Renal cortical epithelial cell (primary cell): Measurements from ENCODE around the gene DPH6. TPM values are rescaled to one million over a fixed set of nuclear protein-coding genes. Genes with fewer than 3 reads are reported as not detected.
"Not testable (repeated sequence)": the region's sequence is repeated elsewhere in the genome, so short reads cannot be mapped to it uniquely, and the experiment has no call there.

Source experiments
- DNase-seq: peaks from one replicate; pipeline ENCODE4 v3.0.0-alpha.2; 2011; ENCODE audit warnings: low read depth
- total RNA-seq: library from RNA; depleted of rRNA; stranded (reverse); fragments of >200 nt; gene quantifications from 2 replicates; pipeline ENCODE4 v1.2.3, GENCODE V29; 2014

Gene DPH6
- total RNA-seq, 1 donor from 2014 or later: 13.6 TPM

- DNase-seq: no peak
Measured at GRCh38 chr15:35437157-35437556, 108.8 kb downstream of the DPH6 start.

- DNase-seq: no peak
Measured at GRCh38 chr15:35436422-35436821, 109.5 kb downstream of the DPH6 start.

- DNase-seq: no peak
Measured at GRCh38 chr15:35431281-35431680, 114.7 kb downstream of the DPH6 start.

GRCh38 chr15:35430301-35430700 is 115.7 kb downstream of the DPH6 start:
- DNase-seq: no peak

- no peak for DNase-seq
Measured at GRCh38 chr15:35427496-35427895, 118.5 kb downstream of the DPH6 start.

- DNase-seq: peak; percentile 81
Measured at GRCh38 chr15:35427091-35427490, 118.9 kb downstream of the DPH6 start.

GRCh38 chr15:35410775-35411174 is 135.2 kb downstream of the DPH6 start:
- DNase-seq: no peak

- DNase-seq: no peak
Measured at GRCh38 chr15:35399901-35400300, 146.1 kb downstream of the DPH6 start.

- no peak for DNase-seq
Measured at GRCh38 chr15:35397027-35397426, 148.9 kb downstream of the DPH6 start.

GRCh38 chr15:35394416-35394815 is 151.5 kb downstream of the DPH6 start:
- DNase-seq: no peak

- no peak for DNase-seq
Measured at GRCh38 chr15:35393398-35393797, 152.6 kb downstream of the DPH6 start.

GRCh38 chr15:35391408-35391984 is 154.5 kb downstream of the DPH6 start:
- not testable (repeated sequence) for DNase-seq

- peak; percentile 89 for DNase-seq
Measured at GRCh38 chr15:35383506-35383905, 162.5 kb downstream of the DPH6 start.

- DNase-seq: no peak
Measured at GRCh38 chr15:35381328-35381727, 164.6 kb downstream of the DPH6 start.

GRCh38 chr15:35379972-35380371 is 166.0 kb downstream of the DPH6 start:
- DNase-seq: peak; percentile 50

- DNase-seq: not testable (repeated sequence)
Measured at GRCh38 chr15:35378454-35378853, 167.5 kb downstream of the DPH6 start.

GRCh38 chr15:35376707-35377106 is 169.3 kb downstream of the DPH6 start:
- no peak for DNase-seq

GRCh38 chr15:35374661-35375060 is 171.3 kb downstream of the DPH6 start:
- DNase-seq: no peak

GRCh38 chr15:35362195-35362829 is 183.7 kb downstream of the DPH6 start:
- DNase-seq: peak; percentile 33

- DNase-seq: no peak
Measured at GRCh38 chr15:35358824-35359223, 187.1 kb downstream of the DPH6 start.

GRCh38 chr15:35351059-35351458 is 194.9 kb downstream of the DPH6 start:
- DNase-seq: no peak

GRCh38 chr15:35349916-35350315 is 196.0 kb downstream of the DPH6 start:
- DNase-seq: peak; percentile 7

GRCh38 chr15:35330916-35331315 is 215.0 kb downstream of the DPH6 start:
- DNase-seq: no peak
